Right lobe of liver (tissue), 4 donors: ENCODE measurements around the gene LPAR1.

Experiments used
- POLR2A ChIP-seq: fragments of 450-650 bp; IDR thresholded peaks from one replicate; pipeline ENCODE4 v1.6.1; 2017; ENCODE audit warnings: antibody characterized with exemption, mild to moderate bottlenecking
- TF ChIP-seq, protein P1 (sequence below), 4 donors: fragments of 200-600 bp in 3 of 4; fragments of 450-650 bp in 1 of 4; IDR thresholded peaks; one replicate each; pipeline versions ENCODE4 v1.5.1 to v1.8.0; 2016 to 2022; ENCODE audit warnings: antibody characterized with exemption in 4 of 4, mild to moderate bottlenecking in 2 of 4
- donor health status: DM: no; HTN: no; CAD: no.
- donor health status: DM: no; HTN: no; CAD: no.
- donor health status: DM: no; HTN: yes; CAD: no.

DNA sequence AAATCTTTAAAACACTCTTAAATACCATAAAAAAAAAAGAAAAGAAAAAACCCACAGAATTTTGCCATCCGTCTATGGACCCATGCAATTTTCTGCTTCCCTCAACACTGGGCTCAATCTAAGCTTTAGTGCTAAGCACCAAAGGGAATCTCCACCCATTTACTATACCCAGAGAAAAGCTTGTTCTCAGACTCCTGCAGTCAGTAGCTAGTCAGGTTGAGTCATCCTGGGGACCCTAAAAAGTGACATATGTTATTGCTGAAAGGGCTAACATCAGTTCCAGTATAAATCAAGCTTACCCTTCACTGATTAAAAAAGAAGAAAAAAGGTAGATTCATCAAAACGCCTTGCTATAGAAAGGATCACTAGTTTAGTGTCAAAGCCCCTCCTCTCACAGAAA is 192.1 kb downstream of the LPAR1 start:
- TF ChIP-seq, protein P1, sequence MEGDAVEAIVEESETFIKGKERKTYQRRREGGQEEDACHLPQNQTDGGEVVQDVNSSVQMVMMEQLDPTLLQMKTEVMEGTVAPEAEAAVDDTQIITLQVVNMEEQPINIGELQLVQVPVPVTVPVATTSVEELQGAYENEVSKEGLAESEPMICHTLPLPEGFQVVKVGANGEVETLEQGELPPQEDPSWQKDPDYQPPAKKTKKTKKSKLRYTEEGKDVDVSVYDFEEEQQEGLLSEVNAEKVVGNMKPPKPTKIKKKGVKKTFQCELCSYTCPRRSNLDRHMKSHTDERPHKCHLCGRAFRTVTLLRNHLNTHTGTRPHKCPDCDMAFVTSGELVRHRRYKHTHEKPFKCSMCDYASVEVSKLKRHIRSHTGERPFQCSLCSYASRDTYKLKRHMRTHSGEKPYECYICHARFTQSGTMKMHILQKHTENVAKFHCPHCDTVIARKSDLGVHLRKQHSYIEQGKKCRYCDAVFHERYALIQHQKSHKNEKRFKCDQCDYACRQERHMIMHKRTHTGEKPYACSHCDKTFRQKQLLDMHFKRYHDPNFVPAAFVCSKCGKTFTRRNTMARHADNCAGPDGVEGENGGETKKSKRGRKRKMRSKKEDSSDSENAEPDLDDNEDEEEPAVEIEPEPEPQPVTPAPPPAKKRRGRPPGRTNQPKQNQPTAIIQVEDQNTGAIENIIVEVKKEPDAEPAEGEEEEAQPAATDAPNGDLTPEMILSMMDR (IDR thresholded peaks at IDR 0.05) = no peak
- no peak for TF ChIP-seq POLR2A
